Gastrocnemius medialis (tissue), 4 donors: ENCODE results near the gene ARHGAP15.

Experiments used
- POLR2A ChIP-seq, 2 donors: fragments of 450-650 bp; IDR thresholded peaks; one replicate each; pipeline ENCODE4 v1.6.1; 2017; ENCODE audit warnings: antibody characterized with exemption in 2 of 2, mild to moderate bottlenecking in 2 of 2, moderate library complexity in 2 of 2
- TF ChIP-seq, protein P1 (sequence below), 5 experiments: fragments of 450-650 bp in 3 of 5; fragments of 200-600 bp in 2 of 5; sonication (generic) in 2 of 5; IDR thresholded peaks in 4 of 5; conservative IDR thresholded peaks in 1 of 5; 1 replicate in 4 of 5; 2 replicates in 1 of 5; pipeline ENCODE4 v1.5.1; 2016 to 2019; ENCODE audit warnings: antibody characterized with exemption in 5 of 5, mild to moderate bottlenecking in 3 of 5, moderate library complexity in 3 of 5

DNA sequence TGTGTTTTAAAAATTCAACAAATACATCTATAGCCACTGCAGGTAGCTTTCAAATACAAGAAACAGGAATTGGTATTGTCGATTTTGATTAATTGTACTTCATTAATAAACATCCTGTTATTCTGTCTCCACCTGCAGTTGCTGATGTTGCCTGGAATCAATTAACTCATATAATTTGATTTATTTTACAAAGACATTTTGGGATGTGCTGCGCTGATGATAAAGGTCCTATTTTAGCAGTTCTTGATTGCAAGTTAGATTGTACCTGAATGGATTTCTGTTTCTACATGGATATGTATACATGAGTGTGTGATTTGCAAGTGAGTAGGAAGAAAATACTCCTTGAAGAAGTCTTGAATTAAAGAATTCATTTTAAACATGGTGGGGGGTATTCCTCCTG, 605.3 kb downstream of the ARHGAP15 start:
- TF ChIP-seq, protein P1, sequence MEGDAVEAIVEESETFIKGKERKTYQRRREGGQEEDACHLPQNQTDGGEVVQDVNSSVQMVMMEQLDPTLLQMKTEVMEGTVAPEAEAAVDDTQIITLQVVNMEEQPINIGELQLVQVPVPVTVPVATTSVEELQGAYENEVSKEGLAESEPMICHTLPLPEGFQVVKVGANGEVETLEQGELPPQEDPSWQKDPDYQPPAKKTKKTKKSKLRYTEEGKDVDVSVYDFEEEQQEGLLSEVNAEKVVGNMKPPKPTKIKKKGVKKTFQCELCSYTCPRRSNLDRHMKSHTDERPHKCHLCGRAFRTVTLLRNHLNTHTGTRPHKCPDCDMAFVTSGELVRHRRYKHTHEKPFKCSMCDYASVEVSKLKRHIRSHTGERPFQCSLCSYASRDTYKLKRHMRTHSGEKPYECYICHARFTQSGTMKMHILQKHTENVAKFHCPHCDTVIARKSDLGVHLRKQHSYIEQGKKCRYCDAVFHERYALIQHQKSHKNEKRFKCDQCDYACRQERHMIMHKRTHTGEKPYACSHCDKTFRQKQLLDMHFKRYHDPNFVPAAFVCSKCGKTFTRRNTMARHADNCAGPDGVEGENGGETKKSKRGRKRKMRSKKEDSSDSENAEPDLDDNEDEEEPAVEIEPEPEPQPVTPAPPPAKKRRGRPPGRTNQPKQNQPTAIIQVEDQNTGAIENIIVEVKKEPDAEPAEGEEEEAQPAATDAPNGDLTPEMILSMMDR (IDR thresholded peaks at IDR 0.05 in 4 of 5, conservative IDR thresholded peaks at IDR 0.05 in 1 of 5): no peak
- TF ChIP-seq POLR2A (IDR thresholded peaks at IDR 0.05): no peak
